ENCODE data around the gene MEF2C.

The MEF2C gene

DNA sequence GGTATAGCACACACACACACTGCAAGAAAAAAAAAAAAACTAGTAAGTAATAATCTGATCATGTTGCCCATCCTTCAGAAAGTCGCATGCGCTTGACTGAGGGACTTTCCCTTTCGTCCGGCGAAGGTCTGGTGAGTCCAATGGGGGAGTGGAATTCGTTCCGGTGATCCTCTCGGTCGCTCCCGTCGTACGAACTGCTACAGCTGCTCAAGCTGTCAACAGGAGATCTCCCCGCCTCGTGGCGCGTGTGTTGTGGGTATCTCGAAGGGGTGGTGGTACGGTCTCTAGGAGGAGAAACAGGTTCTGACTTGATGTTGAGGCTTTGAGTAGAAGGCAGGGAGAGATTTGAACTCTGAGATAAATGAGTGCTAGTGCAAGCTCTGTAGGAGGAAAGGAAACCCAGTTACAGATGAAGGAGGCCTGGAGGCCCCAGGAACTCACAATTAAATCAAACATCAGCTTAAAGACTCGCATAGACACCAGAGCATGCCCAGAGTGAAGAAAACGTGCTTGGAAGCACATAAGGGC is 160.4 kb downstream of the MEF2C start:
- Histone ChIP-seq H3K36me3 (ENCODE audit: insufficient read depth, low read length) (peaks cover 90% of the 10 kb centered on the region), H3K27me3 (ENCODE audit: insufficient read depth, low read length) (no peaks in the 10 kb centered on the region), H3K9ac (ENCODE audit: low read length) (no peak overlapping the region), H3K27ac (ENCODE audit: low read depth, low read length, poor library complexity, severe bottlenecking) (no peak overlapping the region), H3K4me1 (ENCODE audit: insufficient read depth, low read length, severe bottlenecking) (no peaks in the 10 kb centered on the region), H2AFZ (ENCODE audit: low read length) (no peak overlapping the region), H3K9me2 (ENCODE audit: low read depth, low read length) (no peaks in the 10 kb centered on the region), H3K79me2 (ENCODE audit: insufficient read depth, low read length) (no peaks in the 10 kb centered on the region), H3K4me3 (ENCODE audit: low read depth, low read length, poor library complexity, severe bottlenecking) (no peak overlapping the region), H3K4me2 (ENCODE audit: low read length) (no peak overlapping the region), H4K20me1 (ENCODE audit: insufficient read depth, low read length) (no peaks in the 10 kb centered on the region), H3K9me3 (ENCODE audit: low read length) (no peaks in the 10 kb centered on the region), H3F3A (ENCODE audit: insufficient read depth, low read length) (no peaks in the 10 kb centered on the region)
- TF ChIP-seq, protein P1, sequence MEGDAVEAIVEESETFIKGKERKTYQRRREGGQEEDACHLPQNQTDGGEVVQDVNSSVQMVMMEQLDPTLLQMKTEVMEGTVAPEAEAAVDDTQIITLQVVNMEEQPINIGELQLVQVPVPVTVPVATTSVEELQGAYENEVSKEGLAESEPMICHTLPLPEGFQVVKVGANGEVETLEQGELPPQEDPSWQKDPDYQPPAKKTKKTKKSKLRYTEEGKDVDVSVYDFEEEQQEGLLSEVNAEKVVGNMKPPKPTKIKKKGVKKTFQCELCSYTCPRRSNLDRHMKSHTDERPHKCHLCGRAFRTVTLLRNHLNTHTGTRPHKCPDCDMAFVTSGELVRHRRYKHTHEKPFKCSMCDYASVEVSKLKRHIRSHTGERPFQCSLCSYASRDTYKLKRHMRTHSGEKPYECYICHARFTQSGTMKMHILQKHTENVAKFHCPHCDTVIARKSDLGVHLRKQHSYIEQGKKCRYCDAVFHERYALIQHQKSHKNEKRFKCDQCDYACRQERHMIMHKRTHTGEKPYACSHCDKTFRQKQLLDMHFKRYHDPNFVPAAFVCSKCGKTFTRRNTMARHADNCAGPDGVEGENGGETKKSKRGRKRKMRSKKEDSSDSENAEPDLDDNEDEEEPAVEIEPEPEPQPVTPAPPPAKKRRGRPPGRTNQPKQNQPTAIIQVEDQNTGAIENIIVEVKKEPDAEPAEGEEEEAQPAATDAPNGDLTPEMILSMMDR (IDR thresholded peaks at IDR 0.05; ENCODE audit: low read length) = no peak
- TF ChIP-seq EZH2 (IDR thresholded peaks at IDR 0.05; ENCODE audit: borderline replicate concordance, low read length) = no peak

DNA sequence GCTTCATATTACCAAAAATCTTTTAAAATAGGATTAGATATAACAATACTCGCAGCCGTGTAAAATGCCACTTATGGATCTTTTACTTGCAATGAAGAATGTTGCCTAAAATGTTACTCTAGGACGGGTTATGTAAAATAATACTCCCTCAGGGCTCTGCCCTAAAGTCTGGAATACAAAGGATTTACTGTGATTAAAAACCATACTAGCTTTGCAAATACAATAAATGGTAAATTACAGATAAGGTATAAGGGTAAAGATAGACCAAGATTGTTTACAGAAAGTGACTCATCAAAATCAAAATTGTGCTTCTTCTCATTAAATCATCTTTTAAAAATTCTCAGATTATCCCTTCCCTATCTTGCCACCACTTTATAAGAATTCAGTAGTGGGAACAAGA is 163.6 kb downstream of the MEF2C start:
- Histone ChIP-seq H3F3A (ENCODE audit: insufficient read depth, low read length) (no peaks in the 10 kb centered on the region; the same call in 1 of the 2 replicates), H3K9ac (ENCODE audit: low read length) (no peak overlapping the region), H3K4me2 (ENCODE audit: low read length) (no peak overlapping the region), H3K4me1 (ENCODE audit: insufficient read depth, low read length, severe bottlenecking) (no peaks in the 10 kb centered on the region), H3K36me3 (ENCODE audit: insufficient read depth, low read length) (peaks cover 59% of the 10 kb centered on the region), H3K9me3 (ENCODE audit: low read length) (no peaks in the 10 kb centered on the region), H3K9me2 (ENCODE audit: low read depth, low read length) (no peaks in the 10 kb centered on the region), H3K27me3 (ENCODE audit: insufficient read depth, low read length) (no peaks in the 10 kb centered on the region), H2AFZ (ENCODE audit: low read length) (no peak overlapping the region), H3K4me3 (ENCODE audit: low read depth, low read length, poor library complexity, severe bottlenecking) (no peak overlapping the region), H3K27ac (ENCODE audit: low read depth, low read length, poor library complexity, severe bottlenecking) (no peak overlapping the region), H4K20me1 (ENCODE audit: insufficient read depth, low read length) (no peaks in the 10 kb centered on the region), H3K79me2 (ENCODE audit: insufficient read depth, low read length) (no peaks in the 10 kb centered on the region)
- no peak for TF ChIP-seq EZH2 (IDR thresholded peaks at IDR 0.05; ENCODE audit: borderline replicate concordance, low read length)
- TF ChIP-seq, protein P1 (IDR thresholded peaks at IDR 0.05; ENCODE audit: low read length) = no peak

DNA sequence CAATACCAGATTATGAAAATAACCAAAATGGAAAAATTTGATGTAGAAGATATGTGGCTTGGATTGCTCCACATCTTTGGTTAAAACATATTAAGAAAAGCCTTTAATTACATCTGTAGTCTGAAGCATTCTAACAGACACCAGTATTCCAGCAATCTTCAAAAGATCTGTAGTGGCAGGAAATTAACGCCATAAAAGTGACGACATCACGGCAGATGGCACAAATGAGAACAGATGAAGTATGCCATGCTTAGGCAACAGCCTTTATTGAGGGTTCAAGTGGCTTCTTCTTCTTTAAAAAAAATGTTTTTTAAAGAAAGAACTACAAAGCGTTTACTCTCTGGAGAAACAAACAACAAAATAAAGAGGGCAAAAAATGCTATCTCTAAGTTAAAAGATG is 164.2 kb downstream of the MEF2C start:
- Histone ChIP-seq H2AFZ (ENCODE audit: low read length) (no peak overlapping the region), H3K4me1 (ENCODE audit: insufficient read depth, low read length, severe bottlenecking) (no peaks in the 10 kb centered on the region), H3K9ac (ENCODE audit: low read length) (no peak overlapping the region), H3K27ac (ENCODE audit: low read depth, low read length, poor library complexity, severe bottlenecking) (no peak overlapping the region), H3K36me3 (ENCODE audit: insufficient read depth, low read length) (peaks cover 52% of the 10 kb centered on the region), H3K27me3 (ENCODE audit: insufficient read depth, low read length) (no peaks in the 10 kb centered on the region), H3F3A (ENCODE audit: insufficient read depth, low read length) (no peaks in the 10 kb centered on the region; the same call in 1 of the 2 replicates), H3K4me2 (ENCODE audit: low read length) (no peak overlapping the region), H3K9me2 (ENCODE audit: low read depth, low read length) (no peaks in the 10 kb centered on the region), H4K20me1 (ENCODE audit: insufficient read depth, low read length) (no peaks in the 10 kb centered on the region), H3K4me3 (ENCODE audit: low read depth, low read length, poor library complexity, severe bottlenecking) (no peak overlapping the region), H3K9me3 (ENCODE audit: low read length) (no peaks in the 10 kb centered on the region), H3K79me2 (ENCODE audit: insufficient read depth, low read length) (no peaks in the 10 kb centered on the region)
- TF ChIP-seq, protein P1 (IDR thresholded peaks at IDR 0.05; ENCODE audit: low read length) = no peak
- no peak for TF ChIP-seq EZH2 (IDR thresholded peaks at IDR 0.05; ENCODE audit: borderline replicate concordance, low read length)
